ENCODE measurements around the gene ANTXR2.

The ANTXR2 gene

DNA sequence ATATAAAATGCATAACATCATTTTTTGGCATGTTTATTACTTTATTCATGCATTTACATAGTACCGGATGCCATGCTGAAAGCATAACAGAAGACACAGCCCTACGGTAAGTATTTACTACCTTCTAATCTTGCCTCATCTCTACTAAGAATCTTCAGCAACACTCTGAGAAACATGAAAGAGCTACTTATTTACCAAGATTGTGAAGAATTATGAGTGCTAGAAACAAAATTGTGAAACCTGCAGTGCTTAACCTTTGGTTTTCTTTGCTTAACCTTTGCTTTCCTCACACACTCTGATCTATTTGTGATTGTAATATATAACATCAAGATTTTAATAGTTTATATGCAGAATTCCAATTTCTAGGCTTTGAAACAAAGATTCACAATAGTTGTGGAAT is 7.4 kb downstream of the ANTXR2 start:
- no peak for DNase-seq

DNA sequence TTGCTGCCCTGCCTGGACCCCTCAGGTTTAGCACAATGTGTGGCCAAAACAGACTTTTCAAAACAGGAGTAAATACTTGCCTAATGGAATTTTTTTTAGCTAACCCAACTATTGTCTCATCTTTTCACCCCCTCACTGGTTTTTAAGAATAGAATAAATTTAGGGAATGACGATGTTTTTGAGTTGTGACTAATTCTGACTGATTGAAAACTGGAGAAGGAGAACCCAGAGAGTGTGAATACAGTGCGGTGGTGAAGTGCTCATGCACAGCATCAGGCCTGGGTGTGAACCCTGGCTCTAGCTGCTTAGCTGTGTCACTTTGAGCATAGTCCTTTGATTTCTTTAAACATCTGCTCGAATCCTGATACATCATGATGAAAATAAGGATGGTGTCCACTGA is 10.5 kb downstream of the ANTXR2 start:
- no peak for DNase-seq

DNA sequence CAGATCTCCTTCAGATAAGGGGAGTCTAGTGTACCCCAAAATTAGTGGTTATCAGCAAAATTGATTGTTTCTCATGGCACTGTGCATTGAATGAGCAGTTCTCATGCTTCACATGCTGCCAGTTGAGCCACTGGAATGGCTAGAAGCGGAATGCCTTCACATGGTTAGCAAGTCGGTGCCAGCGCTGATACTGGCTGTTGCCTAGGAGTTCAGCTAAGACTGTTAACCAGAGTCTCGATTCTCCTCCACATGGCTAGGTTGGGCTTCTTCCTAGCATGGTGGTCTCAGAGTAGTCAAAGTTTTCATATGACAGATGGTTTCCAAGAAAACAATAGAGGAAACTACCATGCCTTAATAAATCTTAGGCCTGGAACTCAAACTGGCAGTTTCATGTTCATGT is 12.2 kb downstream of the ANTXR2 start:
- DNase-seq: no peak

DNA sequence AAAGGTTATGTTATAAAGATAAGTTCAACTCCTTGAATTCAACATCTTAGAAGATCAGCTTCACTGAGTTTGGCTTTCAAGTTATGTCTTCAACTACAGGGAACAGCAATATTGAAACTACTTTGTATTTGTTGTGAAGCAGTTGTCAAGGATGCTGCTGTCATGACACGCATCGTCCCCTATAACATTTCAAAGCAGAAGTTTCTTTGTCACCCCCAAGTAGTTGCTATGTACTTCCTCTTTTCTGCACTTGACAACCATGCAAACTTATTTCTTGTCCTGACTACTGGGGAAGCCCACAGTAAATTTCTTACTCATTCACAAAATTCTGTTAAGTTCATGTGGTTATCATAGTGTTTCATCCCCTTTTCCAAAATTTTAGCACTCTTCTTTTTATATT is 14.3 kb downstream of the ANTXR2 start:
- DNase-seq: no peak

DNA sequence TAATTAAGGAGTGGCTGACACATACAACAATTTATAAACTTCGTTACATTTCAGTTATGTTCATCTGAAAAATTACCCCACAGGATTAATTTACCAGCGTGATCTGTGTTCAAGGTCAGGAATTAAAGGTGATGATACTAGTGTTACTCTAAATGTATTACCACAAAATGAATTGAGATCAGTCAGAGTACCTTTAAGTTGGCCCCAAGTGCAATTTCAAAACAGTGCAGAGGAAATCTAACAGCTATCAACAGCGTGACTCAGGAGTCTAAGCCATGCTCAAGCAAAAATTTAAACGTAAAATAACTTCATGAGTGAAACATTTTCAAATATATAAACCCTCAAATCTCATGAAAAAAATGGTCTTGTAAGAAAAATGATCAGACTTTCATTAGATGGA is 18.7 kb downstream of the ANTXR2 start:
- DNase-seq: no peak

DNA sequence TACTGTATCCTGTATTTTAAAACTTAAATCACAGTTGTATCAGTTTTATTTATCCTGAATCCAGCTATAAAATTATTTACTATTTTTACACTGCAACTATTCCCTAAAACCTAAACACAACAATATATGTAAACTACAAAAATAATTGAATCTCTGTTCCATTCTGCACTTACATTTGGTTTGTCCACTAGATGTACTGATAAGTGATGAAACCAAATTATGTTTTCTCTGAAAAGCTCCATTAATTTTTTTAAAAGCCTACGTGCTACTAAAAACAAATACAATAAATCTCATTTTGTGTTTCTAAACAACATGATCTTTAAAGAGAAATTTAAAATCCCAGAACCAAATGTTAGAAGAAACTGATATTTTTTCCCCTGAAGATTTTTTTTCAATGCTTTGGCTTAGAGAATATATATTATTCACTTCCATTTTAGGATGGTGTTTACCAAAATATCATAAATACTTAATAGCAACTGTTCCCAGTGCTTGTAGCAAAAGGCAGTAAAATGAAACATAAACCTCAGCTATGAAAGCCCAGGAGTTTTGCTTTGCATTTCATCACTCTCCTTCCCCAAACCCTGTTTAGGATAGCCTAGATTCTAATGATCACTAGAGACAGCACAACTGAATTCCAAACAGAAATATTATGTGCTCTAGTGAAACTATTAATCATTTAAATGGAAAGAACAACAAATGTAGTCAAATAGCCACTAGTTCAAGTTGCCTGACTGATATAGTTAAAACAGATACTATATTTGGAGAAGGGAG is 19.7 kb downstream of the ANTXR2 start:
- DNase-seq: peak; percentile 62

DNA sequence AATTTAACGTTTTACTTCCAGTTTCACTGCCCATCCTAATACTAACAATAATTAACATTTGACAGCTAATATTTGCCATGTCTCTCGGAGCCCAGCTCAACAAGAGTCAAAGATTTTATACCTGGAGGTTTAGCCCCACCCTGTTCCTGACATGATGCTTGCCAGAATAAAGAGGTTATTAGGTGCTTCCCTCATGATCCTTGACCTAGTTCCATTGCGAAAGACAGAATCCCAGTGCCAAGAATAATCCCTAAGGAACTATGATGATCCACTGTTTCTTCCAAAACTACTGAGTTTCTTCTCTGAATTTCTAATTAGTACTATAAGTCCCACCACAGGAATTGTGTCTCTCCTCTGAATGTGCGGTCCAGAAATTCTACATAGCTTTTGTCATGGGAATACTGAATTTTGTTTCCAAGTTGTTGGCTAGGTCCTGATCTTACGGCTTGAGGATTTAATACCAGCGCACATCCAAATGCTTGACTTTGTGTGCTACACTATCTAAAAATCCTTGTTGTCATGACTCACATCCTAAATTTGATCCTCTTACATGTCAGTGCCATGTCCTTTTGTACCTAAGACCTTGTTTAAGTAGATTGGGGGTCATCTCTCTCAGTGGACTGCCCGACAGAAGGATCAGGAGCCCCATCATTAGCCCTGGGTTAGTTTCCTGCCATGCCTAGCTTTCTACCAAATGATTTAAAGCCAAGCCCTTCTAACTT is 23.1 kb downstream of the ANTXR2 start:
- DNase-seq: peak; percentile 53

DNA sequence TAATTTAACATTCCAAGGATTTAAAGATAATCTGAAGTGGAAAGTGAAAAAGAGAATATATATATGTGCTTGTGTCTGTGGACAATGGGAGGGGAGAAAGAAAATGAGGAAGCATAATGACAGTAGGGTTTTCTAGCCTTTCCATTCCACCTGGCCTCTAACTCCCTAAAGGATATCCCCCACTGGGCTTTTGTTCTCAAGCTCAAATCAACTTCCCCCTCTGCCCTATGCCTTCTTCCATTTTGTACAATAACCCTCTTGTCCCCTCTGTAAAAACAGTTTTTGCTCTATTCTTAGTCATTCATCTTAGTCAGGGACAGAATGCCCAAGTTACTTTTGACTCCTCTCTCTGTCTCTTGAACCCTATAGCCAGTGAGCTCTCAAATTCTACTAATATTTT is 23.6 kb downstream of the ANTXR2 start:
- DNase-seq: no peak

DNA sequence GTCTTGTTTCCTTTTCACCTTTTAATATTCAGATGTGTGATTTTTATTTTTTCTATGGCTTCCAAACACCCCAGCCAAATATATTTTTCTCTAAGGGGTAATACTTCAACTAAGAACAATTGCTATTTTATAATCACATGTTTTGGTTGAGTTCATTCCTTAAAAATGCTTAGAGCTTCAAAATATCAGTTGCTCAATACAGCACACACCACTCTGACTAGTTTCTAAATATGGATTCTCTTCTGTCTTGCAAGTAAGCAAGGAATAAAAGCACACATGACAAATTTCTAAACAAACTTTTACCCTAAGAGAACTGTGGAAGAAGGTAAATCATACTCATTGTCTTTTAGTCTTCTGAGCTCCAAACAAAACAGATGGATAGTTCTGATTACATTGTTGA is 27.2 kb downstream of the ANTXR2 start:
- no peak for DNase-seq

DNA sequence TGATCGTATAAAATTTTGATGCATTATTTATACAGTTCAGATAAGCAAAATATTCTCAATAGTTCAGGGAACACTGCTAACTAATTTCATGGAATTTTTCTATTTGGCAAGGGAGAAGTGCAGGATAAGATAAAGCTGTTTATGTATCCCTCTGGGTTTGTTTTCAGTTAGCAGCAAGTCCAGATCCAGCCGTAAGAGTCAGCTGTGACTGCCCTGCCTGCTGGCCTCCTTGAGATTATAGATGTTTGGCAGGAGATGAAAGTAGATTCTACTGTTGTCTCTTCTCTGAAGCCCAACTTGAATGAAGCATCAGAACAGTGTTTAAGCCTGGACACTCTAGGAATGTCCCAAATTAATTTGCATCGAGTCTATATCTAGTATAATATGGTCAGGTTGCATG is 29.5 kb downstream of the ANTXR2 start:
- no peak for DNase-seq

DNA sequence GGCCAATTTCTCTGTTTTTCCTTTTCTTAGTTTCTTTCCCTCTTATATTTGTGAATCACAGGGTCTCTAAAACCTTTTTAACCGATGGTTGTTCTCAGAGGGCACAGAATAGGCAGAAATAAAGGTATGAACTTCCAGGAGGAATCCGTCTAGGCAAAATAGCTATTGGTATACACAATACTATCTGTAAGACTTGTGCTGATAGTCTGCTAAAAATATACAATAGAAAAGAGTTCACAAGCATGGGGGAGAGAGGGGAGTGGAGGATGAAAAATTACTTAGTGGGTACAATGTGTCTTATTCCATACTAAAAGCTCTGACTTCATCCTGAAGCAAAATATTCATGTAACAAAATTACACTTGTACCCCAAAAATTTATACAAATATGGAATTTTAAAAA is 30.2 kb downstream of the ANTXR2 start:
- DNase-seq: no peak

DNA sequence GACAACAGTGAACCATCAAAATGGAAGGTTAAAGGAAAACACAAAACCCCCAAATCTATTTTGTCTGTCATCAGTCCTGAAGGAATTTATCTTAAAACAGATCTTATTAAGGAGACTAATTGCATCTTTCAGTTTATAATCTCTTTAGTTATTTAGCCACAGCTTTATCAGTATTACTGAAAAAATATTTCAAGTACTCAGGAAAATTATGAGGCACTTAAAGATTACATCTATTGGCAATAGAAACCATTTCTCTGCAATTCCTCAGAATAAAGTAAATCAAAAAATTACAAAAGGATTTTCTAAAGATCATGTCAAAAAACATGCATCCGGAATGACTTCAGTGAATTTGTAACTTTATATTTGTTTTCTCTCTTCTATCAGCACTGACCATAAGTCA is 35.2 kb downstream of the ANTXR2 start:
- no peak for DNase-seq

DNA sequence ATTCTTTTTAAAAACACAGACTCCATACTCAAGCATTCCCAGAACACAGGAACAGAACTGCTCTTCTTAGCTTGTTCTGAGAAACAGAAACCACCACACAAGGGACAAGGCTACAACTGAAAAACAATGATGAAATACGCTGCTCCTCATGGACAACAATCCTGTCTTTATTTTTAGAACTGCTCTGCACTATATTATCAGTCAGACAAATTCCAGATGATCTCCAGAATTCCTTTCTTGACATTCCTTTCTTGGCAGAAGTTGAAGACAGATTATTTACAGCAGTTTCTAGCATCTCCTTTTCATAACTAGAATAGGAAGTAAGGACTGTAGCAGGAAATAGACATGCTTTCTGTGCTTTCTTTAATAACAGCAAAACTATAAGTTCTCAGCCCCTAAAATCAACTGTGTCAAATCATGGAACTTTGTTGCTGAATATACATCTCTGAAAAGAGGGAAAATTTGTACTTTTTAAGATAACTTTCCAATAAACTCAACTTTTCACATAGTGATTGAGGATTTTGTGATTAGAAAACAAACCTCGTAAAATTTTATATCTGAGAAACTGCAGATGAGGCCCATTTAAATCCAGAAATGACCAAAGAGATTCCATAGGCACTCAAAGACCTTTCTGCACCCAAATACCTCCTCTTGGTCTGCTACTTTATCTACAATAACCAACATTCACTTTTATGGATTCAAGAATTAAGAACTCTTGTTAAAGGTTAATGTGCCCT is 35.9 kb downstream of the ANTXR2 start:
- DNase-seq: peak; percentile 92

DNA sequence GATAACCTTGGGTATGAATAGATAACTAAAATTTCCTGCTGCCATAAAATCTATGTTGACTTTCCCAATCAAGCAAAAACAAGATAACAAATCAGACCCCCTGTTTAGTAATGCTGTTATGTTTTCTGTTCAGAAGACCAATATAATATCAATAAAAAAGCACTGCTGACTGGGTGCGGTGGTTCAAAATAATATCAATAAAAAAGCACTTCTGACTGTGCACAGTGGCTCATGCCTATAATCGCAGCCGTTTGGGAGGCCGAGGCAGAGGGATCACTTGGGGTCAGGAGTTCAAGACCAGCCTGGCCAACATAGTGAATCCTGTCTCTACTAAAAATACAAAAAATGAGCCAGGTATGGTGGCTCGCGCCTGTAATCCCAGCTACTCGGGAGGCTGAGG is 36.7 kb downstream of the ANTXR2 start:
- no peak for DNase-seq

DNA sequence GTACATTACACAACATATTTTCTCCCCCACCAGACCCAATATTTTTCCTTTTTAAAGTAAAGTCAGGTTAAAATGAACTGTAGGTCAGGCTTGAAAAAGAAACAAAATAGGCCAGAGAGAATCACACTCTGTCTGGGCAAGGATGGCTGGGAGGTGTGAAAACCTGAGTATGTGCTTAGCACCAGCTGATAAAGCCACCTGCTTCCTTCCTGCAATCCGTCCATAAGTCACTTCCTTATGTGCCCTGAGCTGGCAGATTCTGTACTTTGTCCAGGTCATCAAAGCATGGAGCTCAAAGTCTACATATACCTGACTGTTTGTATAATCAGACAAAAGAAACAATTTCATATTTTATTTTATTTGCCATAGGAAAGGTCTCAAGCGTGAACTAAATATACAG is 37.7 kb downstream of the ANTXR2 start:
- DNase-seq: no peak

DNA sequence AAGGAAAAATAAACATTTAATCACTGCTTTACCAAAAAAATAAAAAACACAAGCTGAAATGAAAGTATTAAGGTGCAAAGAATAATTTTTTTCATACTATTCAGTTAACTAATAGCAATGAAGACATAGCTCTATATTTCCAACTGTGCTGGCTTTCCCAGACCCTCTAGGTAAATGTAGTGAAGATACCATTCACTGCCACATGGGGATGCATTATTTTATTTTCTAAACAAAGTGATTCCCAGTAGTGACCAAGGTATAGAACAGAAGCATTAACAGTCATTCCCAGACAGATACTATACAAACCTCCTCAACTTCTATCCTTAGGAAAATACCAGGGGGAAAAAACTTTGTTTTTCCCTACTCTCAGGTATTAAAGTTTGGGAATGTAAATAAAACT is 39.4 kb downstream of the ANTXR2 start:
- no peak for DNase-seq

DNA sequence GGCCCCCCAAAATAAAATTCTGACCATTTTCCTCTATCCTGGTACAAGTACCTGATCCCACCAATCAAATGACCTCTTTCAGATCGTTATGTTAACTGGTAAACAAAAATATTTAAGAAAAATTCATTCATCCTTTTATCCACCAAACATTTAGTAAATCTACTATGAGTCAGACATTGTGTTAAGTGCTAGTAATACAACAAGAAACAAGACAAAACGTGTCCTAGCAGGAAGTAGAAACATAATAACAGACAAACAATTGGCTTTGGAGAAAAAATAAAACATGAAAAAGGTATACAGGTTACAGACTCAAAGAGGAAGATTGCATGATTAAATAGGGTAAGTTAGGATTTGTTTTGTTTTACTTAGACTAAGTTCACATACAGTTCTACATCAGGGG is 43.7 kb downstream of the ANTXR2 start:
- DNase-seq: no peak

DNA sequence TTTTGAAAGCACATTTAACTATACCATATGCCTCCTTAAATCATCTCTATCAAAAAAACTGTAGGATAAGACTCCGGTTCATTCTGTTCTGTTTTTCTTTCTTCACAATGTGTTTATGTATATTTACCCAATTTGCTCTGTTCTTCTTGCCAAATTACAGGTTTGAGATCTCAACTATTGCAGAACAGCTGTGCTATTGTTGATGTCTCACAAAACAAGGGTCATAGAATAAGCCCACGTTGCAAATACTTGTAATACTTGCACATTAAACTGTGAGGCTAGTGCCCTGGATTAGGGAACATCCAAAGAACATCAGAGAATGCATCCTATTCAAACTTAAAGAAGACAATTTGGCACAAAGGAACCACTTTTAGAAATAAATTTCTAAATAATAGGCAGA is 45.4 kb downstream of the ANTXR2 start:
- DNase-seq: no peak

DNA sequence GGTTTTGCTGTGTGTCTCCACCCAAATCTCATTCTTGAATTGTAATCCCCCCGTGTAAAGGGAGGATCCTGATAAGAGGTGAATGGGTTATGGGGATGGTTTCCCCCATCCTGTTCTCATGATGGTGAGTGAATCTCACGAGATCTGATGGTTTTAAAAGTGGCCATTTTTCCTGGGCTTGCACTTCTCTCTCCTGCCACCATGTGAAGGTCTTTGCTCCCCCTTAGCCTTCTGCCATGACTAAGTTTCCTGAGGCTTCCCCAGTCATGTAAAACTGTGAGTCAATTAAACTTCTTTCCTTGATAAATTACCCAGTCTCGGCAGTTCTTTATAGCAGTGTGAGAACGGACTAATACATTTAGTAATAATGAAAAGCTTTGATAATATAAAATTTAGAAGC is 46.9 kb downstream of the ANTXR2 start:
- no peak for DNase-seq

DNA sequence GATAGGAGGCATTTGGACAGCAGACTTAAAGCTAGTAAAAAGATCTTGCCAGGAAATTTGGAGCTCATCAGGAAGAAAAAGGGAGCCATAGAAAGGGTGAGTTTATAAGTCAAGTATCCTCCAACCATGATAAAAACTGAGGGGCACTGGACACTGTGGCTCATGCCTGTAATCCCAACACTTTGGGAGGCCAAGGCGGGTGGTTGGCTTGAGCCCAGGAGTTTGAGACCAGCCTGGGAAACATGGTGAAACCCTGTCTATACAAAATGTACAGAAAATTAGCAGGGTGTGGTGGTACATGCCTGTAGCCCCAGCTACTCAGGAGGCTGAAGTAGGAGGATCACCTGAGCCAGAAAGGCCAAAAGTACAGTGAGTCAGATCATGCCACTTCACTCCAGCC is 48.7 kb downstream of the ANTXR2 start:
- DNase-seq: no peak

DNA sequence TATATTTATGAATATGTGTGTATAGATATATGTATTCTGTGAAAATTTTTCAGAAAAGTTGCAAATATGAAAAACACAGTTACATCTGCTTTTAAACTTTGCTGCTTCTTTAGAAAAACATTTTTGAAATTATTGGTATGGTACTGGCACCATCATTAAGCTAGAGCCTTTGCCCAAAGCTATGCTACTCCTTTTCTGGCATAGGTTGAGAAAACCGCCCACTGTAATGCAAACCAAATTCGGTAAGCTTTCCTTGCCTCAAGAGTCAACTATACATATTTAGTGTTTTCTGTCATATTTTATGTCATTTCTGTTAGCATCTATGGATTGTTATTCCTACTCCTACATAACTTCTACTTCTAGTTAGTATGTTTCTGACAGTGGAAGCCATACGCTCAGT is 50.7 kb downstream of the ANTXR2 start:
- DNase-seq: no peak

DNA sequence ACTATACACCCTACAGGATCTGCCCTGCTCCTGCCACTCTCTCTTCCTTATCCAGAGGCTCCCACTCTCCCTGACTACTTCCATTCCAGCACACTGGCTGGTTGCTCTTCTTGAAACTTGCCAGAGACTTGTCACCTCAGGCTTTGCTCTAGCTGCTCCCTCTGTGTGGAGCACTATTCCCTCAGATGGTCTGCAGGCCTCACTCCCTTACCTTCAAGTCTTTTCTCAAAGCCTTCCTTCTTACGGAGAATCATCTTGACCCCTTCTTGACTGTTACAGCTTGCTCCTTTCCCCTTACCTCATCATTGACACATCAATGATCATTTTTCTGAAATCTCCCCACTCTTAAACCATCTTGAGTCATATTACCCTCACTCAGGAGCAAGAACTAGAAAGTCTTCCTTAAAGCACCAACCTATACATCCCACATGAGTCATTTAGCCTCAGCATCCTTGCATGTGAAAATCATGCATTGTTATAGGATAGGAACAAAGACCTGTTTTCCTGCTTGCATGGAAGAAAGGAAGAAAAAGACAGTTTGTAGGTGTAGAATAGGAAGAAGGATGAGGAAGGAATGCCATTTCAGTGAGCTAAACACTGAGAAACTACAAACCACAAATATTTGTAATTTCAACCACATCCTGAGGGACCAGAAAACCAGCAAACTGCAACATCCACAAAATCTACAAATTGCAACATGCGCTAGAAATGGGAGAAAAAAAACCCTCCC is 55.7 kb downstream of the ANTXR2 start:
- DNase-seq: peak; percentile 91

DNA sequence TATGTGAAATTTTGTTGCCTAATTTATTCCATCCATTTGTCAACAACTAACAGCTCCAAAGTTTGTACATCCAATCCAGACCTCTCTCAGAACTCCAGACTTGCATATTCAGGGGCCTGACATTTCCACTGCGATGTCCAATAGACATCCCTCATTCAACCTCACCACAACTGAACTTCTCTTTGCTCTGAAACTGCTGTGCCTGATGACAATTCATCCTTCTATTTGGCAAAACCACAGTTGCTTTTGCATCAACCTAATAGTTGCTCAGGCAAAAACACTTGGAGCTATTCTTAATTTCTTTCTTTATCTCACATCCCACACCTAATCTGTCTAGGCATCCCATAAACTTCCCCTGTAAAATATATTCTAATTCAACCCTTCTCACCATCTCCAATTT is 56.5 kb downstream of the ANTXR2 start:
- peak; percentile 59 for DNase-seq
